UCSD-AML1 (cell line): ENCODE measurements around the gene PDIA5.

Source experiments
- DNase-seq: peaks from one replicate; lab custom pipeline; 2025; ENCODE audit not compliant: unreplicated experiment; lab: John Stamatoyannopoulos, UW

Gene PDIA5

DNA sequence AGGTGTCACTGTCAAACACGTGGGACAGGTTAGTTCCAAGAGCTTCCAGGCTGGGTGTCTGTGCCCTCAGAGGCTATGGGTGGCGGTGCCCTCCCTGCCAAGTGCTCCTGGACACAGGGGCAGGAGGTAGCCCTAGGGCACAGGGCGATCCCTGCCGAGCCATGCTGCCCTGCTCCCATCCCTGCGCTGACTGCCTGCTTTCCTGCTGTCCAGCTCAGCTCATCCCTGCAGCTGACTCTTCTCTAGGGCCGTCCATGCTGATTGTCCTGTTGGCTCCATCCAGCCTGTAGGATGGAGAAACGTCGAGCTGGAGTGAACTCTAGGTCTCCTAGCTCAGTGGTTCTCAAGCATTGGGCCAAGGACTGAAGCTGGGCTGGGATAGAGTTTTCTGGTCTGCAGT, 3.7 kb downstream of the PDIA5 start:
- no peak for DNase-seq

DNA sequence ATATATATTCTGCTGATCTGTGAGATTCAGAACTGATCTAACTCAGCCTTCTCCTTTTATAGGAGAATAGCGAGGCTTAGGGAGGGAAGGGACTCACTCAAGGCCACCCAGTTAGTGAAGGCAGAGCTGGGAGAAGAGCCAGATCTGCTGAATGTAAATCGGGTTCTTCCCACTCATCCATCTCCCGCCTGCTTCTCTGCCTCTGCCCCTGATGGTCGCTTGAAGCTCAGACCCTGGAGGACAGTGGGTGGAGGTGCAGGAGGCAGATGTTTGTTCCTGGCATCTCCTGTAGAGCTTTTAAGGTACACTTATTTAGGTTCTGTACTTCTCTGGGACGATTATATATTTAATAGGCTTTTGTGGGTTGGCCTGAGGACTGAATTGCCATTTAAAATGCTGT, 4.3 kb downstream of the PDIA5 start:
- DNase-seq, result no peak

DNA sequence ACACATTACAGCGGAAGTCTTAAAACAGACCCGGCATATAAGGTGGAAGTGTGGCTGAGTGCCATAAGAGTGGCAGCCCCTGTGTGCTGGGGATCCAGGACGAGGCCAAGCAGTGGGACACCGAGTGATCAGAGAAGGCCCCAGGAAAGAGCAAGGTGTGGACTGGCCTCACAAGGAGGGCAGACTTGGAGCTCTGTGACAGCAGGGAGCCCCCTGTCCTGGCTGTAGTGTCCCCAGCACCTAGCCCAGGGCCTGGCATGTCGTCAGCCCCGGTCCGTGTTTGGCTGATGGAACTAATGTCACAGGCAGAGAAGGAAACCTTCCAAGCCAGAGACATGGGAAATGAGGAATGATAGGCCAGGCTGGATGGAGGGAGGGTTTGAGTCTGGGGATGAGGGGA, 4.8 kb downstream of the PDIA5 start:
- no peak for DNase-seq

DNA sequence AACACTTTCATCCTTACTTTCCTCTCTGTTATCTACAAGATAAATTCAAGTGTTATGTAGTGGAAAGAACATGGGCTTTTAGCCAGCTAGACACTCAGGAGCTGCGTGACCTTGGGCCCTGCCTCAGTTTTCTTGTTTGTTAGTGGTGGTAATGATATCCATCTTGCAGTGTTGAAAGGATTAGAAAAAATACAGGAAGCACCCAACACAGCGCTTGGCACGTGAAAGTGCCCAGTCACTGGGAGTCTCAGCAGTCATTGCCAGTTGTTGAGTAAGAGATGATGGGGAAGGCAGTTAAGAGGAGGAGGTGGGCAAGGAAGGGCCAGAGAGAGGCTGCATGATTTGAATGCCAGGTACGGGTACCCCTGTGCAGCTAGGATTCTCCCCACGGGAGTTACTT, 5.3 kb downstream of the PDIA5 start:
- DNase-seq, result no peak

DNA sequence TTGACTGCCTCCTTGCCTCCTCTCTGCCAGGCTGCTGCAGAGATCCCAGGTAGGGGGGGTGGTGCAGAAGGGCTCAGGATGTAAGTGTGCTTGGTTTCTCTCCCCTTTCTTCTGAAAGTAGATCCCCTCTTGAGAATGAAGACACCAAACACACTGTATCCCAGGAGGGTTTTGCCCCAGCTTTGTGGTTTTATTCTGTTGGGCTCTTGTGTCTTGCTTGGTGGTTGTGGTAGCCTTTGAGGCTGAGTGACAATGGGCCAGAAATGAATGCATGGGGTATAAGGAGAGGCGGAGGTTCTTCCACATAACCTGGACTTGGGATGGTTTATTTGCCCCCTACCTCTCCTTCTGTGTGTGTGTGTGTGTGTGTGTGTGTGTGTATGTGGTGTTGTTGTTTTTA, 5.7 kb downstream of the PDIA5 start:
- DNase-seq, result no peak

DNA sequence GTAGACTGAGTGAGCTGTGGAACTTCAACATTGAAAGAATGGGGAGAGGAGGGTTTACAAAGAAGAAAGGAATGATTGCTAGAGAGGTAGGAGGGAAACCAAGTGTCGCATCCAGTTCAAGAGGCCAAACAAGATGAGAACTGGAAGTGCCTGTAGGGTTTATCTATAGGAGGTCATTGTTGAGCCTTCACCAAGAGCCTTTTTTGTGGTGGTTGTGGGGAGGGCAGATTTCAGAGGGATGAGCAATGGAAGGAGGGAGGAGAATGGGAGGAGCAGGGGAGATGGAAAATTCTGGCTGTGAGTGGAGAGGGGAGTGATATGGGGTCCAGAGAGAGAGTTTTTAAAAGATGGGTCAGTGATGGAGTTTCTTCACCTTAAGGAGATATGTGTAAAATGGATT, 8.5 kb downstream of the PDIA5 start:
- DNase-seq, result no peak

DNA sequence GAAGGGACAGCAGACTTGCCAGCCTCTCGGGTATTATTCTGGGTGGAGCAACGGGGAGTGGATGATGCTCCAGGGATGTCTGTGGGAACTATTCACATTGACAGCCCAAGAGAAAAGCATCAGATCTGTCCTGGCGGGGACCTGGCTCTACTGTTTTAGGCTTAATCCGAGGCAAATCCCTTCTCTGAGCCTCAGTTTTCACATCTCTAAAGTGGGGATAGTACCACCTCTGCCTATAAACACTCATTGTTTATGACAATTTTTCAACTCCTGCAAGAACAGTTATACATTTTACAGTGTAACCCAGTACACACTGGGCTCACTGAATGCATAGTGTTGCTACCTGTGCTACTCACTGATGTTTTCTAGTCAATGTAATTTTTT, 9.3 kb downstream of the PDIA5 start:
- DNase-seq, result no peak

DNA sequence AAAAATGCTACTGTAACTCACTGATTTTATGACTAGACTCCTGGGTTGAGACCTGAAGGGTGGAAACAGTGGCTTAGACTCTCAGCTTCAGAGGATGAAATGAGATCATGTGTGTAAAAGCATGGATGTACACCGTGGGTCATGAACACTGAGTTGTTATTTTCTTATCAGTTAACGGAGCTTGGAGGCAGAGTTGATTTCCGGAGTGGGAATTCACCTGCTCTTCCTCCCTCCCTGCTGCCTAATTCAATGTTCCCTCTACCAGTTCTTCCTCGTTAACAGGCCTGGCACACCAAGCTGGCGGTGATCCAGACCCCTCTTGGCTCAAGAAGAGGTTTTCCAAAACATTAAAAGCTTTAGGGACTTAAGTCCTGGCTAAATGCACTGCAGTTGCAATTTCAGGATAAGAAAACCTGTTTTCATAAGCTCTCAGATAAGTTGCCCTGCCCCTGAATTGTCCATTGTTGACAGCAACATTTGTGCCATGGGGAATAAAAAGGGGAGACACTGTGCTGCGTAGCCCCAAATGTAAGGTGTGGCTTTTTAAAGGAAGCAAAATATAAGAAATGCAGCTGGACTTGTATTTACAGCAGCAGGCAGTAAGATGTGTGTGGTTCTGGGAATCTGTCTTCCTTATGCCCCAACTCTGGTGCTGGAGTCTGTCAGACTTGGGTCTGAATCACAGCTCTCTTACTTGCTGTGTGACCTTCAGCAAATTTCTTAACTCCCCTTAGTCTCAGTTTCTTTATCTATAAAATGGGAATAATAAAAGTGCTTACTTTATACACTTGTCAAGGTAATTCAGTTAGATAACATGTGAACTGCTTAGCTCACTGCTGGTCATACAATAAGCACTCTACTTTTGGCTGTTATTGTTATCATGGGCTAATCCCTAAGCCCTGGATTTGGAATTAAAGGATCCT, 9.9 kb downstream of the PDIA5 start:
- DNase-seq, result no peak

DNA sequence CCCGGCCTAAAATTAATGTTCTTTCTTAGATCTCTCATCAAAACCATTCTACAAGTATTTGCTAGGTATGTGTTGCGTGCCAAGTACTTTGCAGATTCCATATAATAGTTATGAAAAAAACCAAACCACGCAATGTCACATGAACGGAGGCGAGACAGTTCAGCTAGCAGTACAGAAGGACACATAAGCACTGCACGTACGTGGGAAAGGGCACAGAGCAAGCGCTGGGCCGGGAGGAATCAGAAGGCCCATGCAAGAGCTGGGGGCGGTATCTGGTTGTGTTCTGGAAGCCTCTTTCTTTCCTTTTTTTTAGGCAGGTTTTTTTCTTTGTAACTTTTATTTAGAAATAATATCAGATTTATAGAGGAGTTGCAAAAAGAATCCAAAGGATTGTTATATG, 11.3 kb downstream of the PDIA5 start:
- no peak for DNase-seq

DNA sequence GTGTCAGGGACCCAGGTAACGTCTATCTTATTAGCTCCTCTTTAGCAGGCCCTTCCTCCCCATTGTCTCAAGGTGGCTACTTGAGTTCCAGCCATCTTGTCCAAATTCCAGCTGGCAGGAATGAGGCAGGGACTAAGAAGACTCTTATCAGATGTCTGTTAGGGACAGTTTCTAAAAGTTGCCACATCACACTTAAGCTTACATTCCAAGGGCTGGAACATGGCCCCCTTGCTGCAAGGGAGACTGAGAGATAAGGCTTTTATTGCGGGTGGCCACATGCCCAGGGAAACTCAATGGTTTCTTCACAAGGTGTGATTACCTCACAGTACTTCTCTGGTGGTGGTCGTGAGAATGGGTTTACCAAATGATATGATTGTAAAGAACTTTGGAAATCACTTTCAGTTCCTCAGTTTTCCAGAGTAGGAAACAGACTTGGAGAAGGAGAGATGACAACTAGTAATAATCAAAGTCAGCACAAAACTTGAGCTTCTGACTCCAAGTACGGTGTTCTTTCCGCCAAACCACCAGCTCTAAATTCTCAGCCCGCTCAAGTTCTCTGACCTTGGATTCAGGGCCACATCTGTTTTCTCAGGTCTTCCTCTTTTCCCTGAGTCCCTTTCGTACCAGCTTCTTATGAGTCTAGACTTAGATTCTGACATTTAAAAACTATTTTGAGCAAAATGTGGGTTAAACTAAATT, 14.2 kb downstream of the PDIA5 start:
- DNase-seq, result no peak

DNA sequence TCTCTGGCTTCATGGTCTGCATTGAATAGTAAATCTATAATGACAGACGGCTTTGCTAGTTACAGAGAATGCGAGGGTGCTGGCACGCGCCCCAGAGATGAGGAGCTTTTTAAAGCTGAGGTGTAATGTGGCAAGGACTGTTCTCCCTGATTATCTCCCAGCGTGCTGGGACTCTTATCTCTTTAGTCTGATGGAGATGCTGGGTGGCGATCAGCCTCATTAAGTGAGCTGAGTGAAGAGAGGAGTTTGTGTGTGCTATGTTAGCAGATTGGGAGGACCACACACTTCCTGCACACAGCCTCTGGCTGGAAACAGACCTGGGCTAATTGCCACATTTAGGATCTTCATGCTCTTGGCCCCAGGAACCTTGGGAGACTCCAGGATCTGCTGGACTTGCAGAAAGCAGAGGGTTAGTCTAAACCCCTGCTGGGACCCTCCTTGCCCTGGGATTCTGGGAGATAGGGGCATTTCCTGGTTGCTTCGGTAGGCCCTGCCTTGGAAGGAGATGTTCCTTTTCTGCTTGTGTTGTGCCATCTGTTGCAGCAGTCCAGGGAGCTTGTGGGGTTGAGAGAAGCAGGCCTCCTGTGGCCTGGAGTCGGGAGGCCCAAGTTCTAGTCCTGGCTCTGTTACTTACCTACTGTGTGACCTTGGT, 15.0 kb downstream of the PDIA5 start:
- DNase-seq, result no peak

DNA sequence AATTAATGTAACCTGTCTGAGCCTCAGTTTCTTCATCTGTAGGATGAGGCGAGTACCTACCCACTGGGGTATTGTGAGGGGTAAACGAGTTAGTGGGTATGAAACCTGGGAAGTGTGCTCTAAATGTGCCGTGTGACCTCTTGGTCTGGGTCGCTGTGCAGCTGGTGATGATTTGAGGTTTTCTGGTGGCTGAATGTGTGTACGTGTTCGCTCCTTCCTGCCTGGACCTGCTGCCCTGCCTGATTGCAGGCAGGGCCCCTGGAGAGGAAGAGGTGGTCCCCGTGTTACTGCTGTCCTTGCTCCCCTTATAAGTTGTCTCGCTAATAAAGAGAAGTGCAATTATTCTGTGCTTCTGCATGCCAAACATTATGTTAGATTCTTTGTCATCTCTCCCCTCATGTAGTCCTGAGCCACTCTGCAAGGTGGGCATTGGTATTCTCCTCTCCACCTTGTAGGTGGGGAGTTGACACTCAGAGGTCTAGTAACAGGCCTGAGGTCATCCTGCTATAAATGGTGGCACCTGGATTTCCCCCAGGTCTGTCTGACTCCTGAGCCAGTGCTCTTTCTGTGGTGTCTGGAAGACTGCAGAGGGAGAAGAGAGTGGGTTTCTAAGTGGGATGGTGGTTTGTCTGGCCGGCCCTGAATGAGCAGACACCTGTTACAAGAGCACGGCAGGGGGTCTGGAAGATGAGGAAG, 15.7 kb downstream of the PDIA5 start:
- no peak for DNase-seq

DNA sequence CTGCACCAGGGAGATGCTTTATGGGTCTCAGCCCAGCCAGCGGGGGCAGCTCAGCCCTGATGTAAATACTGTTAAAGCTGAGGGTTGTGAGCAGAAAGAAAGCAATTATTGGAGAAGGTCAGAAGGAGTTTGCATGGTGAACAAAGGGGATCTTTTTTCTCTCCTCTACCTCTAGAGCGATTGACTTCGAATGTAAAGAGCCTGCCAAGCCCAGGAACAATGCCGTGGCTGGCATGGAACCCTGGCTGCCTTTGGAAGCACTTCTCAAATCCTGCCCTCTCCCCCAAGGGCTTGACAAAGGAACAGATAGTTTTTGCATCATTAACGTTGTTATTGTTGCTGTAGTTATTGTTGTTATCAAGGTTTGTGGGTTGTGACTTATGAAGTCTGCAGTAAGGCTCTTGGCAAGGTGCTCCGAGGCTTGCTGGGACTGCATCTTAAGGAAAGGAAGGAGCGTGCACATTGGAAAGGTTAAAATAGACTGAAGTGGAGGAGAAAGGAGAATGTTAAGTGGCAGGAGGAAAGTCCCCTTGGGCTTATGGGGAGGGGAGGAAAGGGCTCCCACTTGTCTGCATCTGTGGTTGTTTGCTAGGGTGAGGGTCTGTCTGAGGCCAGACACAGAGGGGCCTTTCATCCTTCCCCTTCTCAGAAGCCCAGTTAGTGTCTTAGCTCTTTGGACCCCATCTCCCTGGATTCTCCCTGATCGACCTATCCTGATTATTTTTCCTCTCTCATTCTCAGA, 16.7 kb downstream of the PDIA5 start:
- no peak for DNase-seq

DNA sequence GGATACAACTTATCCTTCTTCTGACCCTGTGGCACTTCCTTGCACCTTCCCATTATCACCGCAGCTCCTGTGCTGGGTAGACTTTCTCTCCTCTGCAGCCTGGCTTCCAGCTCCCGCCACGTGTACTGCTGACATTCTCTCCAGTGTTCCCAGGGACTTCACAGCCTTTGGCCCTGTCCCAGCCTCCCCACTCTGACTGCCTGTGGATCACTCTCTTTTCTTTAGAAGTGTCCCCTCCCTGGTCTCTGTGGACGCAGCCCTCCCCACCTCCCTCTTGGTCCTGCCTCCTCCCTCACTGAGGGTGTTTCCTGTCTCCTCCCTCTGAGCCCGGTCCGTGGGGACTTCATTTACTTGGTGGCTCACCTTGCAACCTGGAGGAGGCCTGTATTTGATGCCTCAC, 17.4 kb downstream of the PDIA5 start:
- DNase-seq, result no peak

DNA sequence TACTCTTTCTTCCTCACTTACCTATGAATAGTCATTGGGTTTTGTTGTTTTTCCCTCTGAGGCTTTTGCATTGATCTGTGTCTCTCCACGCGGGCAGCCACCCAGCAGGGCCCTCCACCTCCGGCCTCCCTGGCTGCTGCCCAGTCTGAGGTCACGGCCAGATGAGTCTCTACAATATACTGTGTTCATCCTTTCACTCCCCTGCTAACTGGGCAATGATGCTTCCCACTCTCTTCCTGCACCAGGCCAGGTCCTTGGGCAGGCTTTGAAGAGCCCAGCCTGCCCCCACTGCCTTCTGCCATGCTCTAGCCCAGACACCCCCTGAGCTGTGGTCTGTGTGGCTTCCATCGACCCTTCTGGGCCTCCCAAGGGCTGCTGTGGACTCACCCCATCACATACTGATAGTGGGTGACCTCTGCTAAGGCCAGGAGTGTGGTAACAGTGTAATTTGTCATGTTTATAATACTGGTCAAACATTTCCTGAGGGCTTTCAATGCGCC, 18.0 kb downstream of the PDIA5 start:
- no peak for DNase-seq

DNA sequence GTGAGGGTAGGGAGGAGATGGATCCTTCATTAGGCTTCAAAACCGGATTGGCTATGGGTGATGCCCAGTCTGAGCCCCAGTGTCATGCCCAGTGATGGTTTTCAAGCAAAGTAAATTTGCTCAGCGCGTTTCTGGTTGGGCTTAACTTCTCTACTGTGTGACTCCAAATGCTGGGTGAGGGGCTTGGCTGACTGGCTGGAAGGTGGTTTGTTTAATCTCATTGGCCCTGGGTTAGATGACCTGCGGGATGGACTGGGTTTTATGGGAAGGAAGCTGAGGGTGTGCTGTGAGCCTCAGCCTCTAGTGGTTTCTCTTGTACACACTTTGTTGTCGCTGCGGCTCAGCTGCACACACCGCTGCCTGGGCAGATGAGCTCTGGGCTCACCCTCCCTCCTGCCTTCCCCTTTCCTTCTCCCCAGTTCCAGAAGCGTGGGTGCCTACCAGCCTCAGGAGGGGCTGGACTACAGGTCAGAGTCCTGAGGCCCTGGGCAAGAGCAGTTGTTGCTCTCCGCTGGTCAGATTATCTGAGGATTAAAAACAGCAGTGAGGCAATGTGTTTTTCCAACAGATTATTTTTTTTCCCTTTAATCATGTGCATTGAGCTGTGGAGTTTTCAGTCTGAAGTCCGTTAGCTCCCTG, 18.6 kb downstream of the PDIA5 start:
- peak; percentile 56 for DNase-seq

DNA sequence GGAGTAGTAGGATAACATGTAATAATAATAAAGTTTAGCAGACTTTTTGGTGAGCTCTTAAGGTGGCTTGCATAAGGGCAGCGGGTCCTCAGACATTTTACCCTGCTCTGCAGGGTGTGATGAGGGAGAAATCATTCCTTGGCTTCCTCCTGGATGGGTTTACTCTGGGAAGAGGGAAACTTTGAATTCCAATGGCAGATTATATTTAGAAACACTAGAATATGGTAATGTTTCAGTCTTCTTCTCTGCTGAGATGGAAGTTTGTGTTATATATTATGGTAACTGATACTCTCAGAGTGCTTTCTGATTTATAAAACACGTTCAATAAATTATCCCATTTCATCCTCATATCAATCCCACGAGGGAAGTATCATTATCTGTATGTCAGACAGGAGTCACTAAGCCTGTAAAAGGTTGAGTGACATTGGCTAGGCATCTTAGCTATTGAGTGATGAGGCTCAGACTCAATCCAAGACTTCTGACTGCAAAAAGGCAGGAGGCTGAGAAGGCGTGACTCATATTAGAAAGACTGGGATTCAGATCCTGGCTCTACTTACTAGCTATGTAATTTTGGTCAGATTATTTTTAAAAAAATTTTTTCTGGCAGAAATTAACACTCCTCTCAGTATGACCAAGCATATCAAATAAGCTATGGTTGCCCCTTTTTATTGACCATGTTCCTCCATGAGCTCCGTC, 19.3 kb downstream of the PDIA5 start:
- DNase-seq, result no peak

DNA sequence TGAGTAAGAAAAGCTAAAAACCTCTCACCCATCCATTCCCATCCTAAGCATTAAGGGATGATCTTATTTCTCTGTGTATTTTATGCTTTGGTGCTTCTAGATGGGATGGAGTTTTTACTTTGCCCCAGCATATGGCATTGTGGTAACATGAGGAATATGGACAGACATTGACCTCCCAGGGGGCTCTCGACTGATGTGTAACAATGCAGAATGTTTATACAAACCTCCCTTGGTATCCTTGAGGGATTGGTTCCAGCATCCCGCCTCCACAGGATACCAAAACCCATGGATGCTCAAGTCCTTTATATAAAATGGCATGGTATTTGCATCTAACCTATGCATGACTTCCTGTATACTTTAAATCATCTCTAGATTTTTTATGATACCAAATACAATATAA, 21.6 kb downstream of the PDIA5 start:
- no peak for DNase-seq

DNA sequence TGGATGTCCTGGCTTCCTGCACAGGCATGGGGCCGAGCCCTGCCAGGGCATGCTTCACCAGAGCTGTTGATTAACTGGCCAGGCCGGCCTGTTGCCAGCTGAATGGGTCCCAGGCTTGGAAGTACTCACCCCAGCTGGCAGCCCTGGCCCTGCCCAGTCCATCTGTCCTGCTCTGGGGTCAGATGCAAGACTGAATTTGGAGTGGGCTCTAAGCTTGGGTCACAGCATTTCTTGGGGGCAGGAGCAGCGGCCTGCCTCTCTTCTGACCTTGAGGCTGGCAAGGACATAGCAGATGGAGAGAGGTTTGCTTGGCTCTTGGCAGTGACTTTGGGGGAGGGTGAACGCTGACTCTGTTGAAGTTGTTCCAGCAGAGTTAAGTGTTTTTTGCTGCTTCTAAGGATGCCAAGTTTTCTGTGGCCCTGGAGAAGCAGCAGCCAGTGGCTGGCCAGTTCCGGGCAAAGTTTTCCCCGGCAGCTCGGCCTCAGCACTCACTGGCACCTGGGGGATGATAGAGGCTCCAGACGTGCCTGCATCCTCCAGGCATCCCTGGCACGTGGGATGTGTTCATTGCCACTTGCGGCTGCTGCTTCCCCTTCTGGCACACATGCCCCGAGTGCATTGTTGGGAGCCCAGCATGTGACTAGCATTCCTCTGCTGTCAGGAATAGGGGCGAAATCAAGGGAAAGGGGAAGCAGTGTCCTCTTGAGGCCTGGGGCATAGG, 22.9 kb downstream of the PDIA5 start:
- no peak for DNase-seq
